Gastroesophageal sphincter (tissue), 3 donors: ENCODE measurements around the gene PIP5K1B.

Experiments used
- CTCF ChIP-seq, 4 experiments: fragments of 200-600 bp in 2 of 4; fragments of 450-650 bp in 2 of 4; sonication (generic) in 1 of 4; IDR thresholded peaks; one replicate each; pipeline ENCODE4 v1.5.1; 2017 to 2019; ENCODE audit warnings: antibody characterized with exemption in 4 of 4, mild to moderate bottlenecking in 2 of 4, moderate library complexity in 2 of 4
- EP300 ChIP-seq: sonication (generic); formaldehyde crosslinking; IDR thresholded peaks from one replicate; pipeline ENCODE4 v1.6.1; 2017; ENCODE audit warnings: antibody characterized with exemption, mild to moderate bottlenecking
- POLR2A ChIP-seq, 2 donors: fragments of 450-650 bp; IDR thresholded peaks; one replicate each; pipeline ENCODE4 v1.6.1; 2017; ENCODE audit warnings: antibody characterized with exemption in 2 of 2, mild to moderate bottlenecking in 2 of 2, moderate library complexity in 1 of 2

- no peak for TF ChIP-seq CTCF (IDR thresholded peaks at IDR 0.05)
- TF ChIP-seq POLR2A (IDR thresholded peaks at IDR 0.05), result no peak
- no peak for TF ChIP-seq EP300
Observed at GRCh38 chr9:69001921-69002320, 296.9 kb downstream of the PIP5K1B start.
